Ovary (tissue), 10 donors: Measurements from ENCODE around the gene TRIOBP. TPM values are rescaled to one million over a fixed set of nuclear protein-coding genes. Genes with fewer than 3 reads are reported as not detected.

ENCODE experiments used
- DNase-seq, 5 donors: peaks; one replicate each; pipeline ENCODE4 v3.0.0-alpha.2; 2019 to 2020
- H3K27ac ChIP-seq, 2 donors: fragments of 200-600 bp; one replicate each; pipeline versions ENCODE4 v1.5.1 to v1.8.0; 2019 to 2022
- H3K27me3 ChIP-seq: fragments of 200-600 bp; one replicate; pipeline ENCODE4 v1.8.0; 2022
- H3K36me3 ChIP-seq: fragments of 200-600 bp; sonication (generic); one replicate; pipeline ENCODE4 v1.5.1; 2019
- H3K4me1 ChIP-seq: one replicate; pipeline ENCODE4 v1.8.1; 2013; ENCODE audit warnings: mild to moderate bottlenecking, moderate library complexity; ENCODE audit not compliant: insufficient read depth
- H3K4me3 ChIP-seq: fragments of 200-600 bp; sonication (generic); one replicate; pipeline ENCODE4 v1.5.1; 2017
- H3K9me3 ChIP-seq, 2 donors: fragments of 200-600 bp in 1 of 2; sonication (generic) in 1 of 2; one replicate each; pipeline versions ENCODE4 v1.5.1 to v1.8.1; 2013 to 2019; ENCODE audit warnings: mild to moderate bottlenecking in 1 of 2, moderate library complexity in 1 of 2
- EP300 ChIP-seq: sonication (generic); formaldehyde crosslinking; IDR thresholded peaks from one replicate; pipeline ENCODE4 v1.6.1; 2017; ENCODE audit warnings: antibody characterized with exemption
- POLR2A ChIP-seq: fragments of 450-650 bp; IDR thresholded peaks from one replicate; pipeline ENCODE4 v1.6.1; 2017; ENCODE audit warnings: antibody characterized with exemption, mild to moderate bottlenecking, moderate library complexity
- WGBS, 3 donors: extraction: QIAGEN DNeasy Blood & Tissue Kit in 1 of 3; methylation state at CpG; one replicate each; pipeline versions ENCODE4 v1.1.5 to v1.1.7; 2013 to 2017; 5-methylcytosine and 5-hydroxymethylcytosine counted together
- intact Hi-C, 4 donors: fragments of 100-400 bp; cut with DNase I; formaldehyde crosslinking; loops; one replicate each; pipeline versions ENCODE4 v1.11.0 to v1.15.1; 2022 to 2023
- long read RNA-seq, 3 donors: library from polyadenylated mRNA in 2 of 3; unstranded in 2 of 3; transcript quantifications; one replicate each; pipeline ENCODE4 v2.0.0 and lab custom pipeline, GENCODE V29; 2021 to 2026
- polyA plus RNA-seq, 2 donors: library from polyadenylated mRNA; stranded (reverse); fragments of 200-250 nt in 1 of 2; fragments of 350-450 nt in 1 of 2; fragmentation: Illumina TruSeq in 1 of 2; extraction: RNeasy Lipid Tissue Mini Kit (QIAGEN cat#74804) in 1 of 2; gene quantifications; one replicate each; pipeline ENCODE4 v1.2.3, GENCODE V29; 2013 to 2014
- total RNA-seq, 7 donors: library from RNA; depleted of rRNA in 2 of 7; stranded (reverse); fragments of >200 nt in 2 of 7; fragmentation: NEBNext Ultra II Directional in 3 of 7; extraction: Animal tissue kit (Norgen Biotek cat#: 25700) in 3 of 7; gene quantifications; one replicate each; pipeline versions ENCODE4 v1.1.0 to v1.2.4, GENCODE V29; 2016 to 2023
- TF ChIP-seq, protein P1 (sequence below), 3 donors: fragments of 450-650 bp in 2 of 3; fragments of 200-600 bp in 1 of 3; IDR thresholded peaks; one replicate each; pipeline versions ENCODE4 v1.5.1 to v1.8.0; 2016 to 2022; ENCODE audit warnings: antibody characterized with exemption in 3 of 3, mild to moderate bottlenecking in 1 of 3
- donor health status: DM: no; HTN: no; CAD: no; lungs with moderate emphysema.
- donor health status: DM: no; HTN: no; CAD: no.
- donor health status: Bipolar disorder and iron deficiency.
- donor health status: DM: yes; HTN: yes; CAD: no.
- donor health status: DM: no; HTN: no; CAD: no.
- donor health status: DM: yes; HTN: yes; CAD: no.

Gene TRIOBP
- 100 to 1,000 TPM in 2 of 7 donors, 10 to 100 TPM in 5; 54.6 to 175 (median 88.7) TPM for total RNA-seq
- 10 to 100 TPM; 19.5 to 69.5 TPM for polyA plus RNA-seq
- long read RNA-seq, donor 1, transcript TRIOBP-203 (14 exons, 2,324 nt), result major isoform, 65 of 201 reads
- long read RNA-seq, donor 1, partial matches to known transcripts, result 58 of 201 reads
- long read RNA-seq, donor 1, other reads (novel, unspliced or antisense), result 77 of 201 reads
- long read RNA-seq, donor 2, transcript TRIOBP-203 (14 exons, 2,324 nt), result major isoform, 12 of 24 reads
- long read RNA-seq, donor 2, partial matches to known transcripts, result 6 of 24 reads
- long read RNA-seq, donor 2, other reads (novel, unspliced or antisense), result 6 of 24 reads
- long read RNA-seq, donor 3, transcript TRIOBP-203 (14 exons, 2,324 nt), result major isoform, 287 of 463 reads
- long read RNA-seq, donor 3, partial matches to known transcripts, result 67 of 463 reads
- long read RNA-seq, donor 3, other reads (novel, unspliced or antisense), result 108 of 463 reads

GRCh38 chr22:37696657-37697537 is at the start of gene TRIOBP:
Gene TRIOBP (plus strand): TSS chr22:37697048. CDS start chr22:37701366, 4,318 bp downstream.
- peak within 1 kb of the TSS in 1 of 2 donors; percentile 36 for H3K27ac ChIP-seq
- H3K36me3 ChIP-seq, result no peaks in the 10 kb centered on the region
- no peaks in the 10 kb centered on the region for H3K9me3 ChIP-seq
- DNase-seq, result peak; percentile 89 to 95 (median 90)
- intact Hi-C loops, result no loop called here
- H3K4me3 ChIP-seq, result peak within 1 kb of the TSS; percentile 9
- TF ChIP-seq POLR2A, result no peak
- TF ChIP-seq, protein P1, sequence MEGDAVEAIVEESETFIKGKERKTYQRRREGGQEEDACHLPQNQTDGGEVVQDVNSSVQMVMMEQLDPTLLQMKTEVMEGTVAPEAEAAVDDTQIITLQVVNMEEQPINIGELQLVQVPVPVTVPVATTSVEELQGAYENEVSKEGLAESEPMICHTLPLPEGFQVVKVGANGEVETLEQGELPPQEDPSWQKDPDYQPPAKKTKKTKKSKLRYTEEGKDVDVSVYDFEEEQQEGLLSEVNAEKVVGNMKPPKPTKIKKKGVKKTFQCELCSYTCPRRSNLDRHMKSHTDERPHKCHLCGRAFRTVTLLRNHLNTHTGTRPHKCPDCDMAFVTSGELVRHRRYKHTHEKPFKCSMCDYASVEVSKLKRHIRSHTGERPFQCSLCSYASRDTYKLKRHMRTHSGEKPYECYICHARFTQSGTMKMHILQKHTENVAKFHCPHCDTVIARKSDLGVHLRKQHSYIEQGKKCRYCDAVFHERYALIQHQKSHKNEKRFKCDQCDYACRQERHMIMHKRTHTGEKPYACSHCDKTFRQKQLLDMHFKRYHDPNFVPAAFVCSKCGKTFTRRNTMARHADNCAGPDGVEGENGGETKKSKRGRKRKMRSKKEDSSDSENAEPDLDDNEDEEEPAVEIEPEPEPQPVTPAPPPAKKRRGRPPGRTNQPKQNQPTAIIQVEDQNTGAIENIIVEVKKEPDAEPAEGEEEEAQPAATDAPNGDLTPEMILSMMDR (IDR thresholded peaks at IDR 0.05), result peak in 2 of 3 donors; percentile 45 to 52
- no peaks in the 10 kb centered on the region for H3K27me3 ChIP-seq
- peaks cover 6% of the 10 kb centered on the region for H3K4me1 ChIP-seq
- WGBS, 3 donors, result 8 to 17% (median 9%) methylated on average over 22 to 39 of the region's 39 CpGs

GRCh38 chr22:37647317-37647716 is 49.5 kb upstream of the TRIOBP start:
- intact Hi-C loops, result loop anchor here in 2 of 4 donors (10.0 kb wide), 1 partner anchor 147 kb away; no protein-coding TSS in a partner anchor
- H3K27me3 ChIP-seq, result no peaks in the 10 kb centered on the region
- no peak for DNase-seq
- no peaks in the 10 kb centered on the region for H3K4me1 ChIP-seq
- H3K27ac ChIP-seq, result no peak overlapping the region
- TF ChIP-seq POLR2A (no peak), EP300 (no peak)
- TF ChIP-seq, protein P1 (IDR thresholded peaks at IDR 0.05), result no peak
- H3K4me3 ChIP-seq, result no peak overlapping the region
- H3K36me3 ChIP-seq, result no peaks in the 10 kb centered on the region
- H3K9me3 ChIP-seq, result no peaks in the 10 kb centered on the region
- WGBS, 3 donors, result 84 to 94% (median 92%) methylated on average over 9 of the region's 9 CpGs

- peak in 1 of 5 donors; percentile 28 for DNase-seq
- H3K27ac ChIP-seq, result no peak overlapping the region
- 70 to 78% (median 72%) methylated on average over 9 of the region's 9 CpGs for WGBS, 3 donors
- intact Hi-C loops, result loop anchor here in 2 of 4 donors (10.0 kb wide), 1 partner anchor 147 kb away; no protein-coding TSS in a partner anchor
- no peaks in the 10 kb centered on the region for H3K4me1 ChIP-seq
- TF ChIP-seq EP300 (no peak), POLR2A (no peak)
- TF ChIP-seq, protein P1 (IDR thresholded peaks at IDR 0.05), result no peak
- H3K27me3 ChIP-seq, result no peaks in the 10 kb centered on the region
- H3K9me3 ChIP-seq, result no peaks in the 10 kb centered on the region
- no peaks in the 10 kb centered on the region for H3K36me3 ChIP-seq
- no peak overlapping the region for H3K4me3 ChIP-seq
Measured at GRCh38 chr22:37647928-37648327, 48.9 kb upstream of the TRIOBP start.

- WGBS, 3 donors, result 95 to 97% (median 95%) methylated on average over 17 of the region's 17 CpGs
- Histone ChIP-seq H3K27me3 (no peaks in the 10 kb centered on the region), H3K9me3 (no peaks in the 10 kb centered on the region), H3K4me3 (no peak overlapping the region), H3K27ac (no peak overlapping the region), H3K36me3 (no peaks in the 10 kb centered on the region), H3K4me1 (no peaks in the 10 kb centered on the region)
- intact Hi-C loops, result no loop called here
- TF ChIP-seq EP300, result no peak
- TF ChIP-seq, protein P1 (IDR thresholded peaks at IDR 0.05), result no peak
- TF ChIP-seq POLR2A, result no peak
- DNase-seq, result no peak
Measured at GRCh38 chr22:37650463-37651136, 46.2 kb upstream of the TRIOBP start.
